Type B pancreatic cell (in vitro differentiated cells): ENCODE data around the gene RNF183. TPM values are rescaled to one million over a fixed set of nuclear protein-coding genes. Genes with fewer than 3 reads are reported as not detected.

ENCODE experiments used
- DNase-seq: peaks from one replicate; pipeline ENCODE4 v3.0.0; 2021; ENCODE audit warnings: mixed read lengths; ENCODE audit not compliant: unreplicated experiment; ENCODE audit errors: extremely low spot score
- H3K27ac Mint-ChIP-seq: 2 replicates; pipeline ENCODE4 v1.8.0; 2021; ENCODE audit warnings: mild to moderate bottlenecking, mixed read lengths
- H3K27me3 Mint-ChIP-seq: 2 replicates; pipeline ENCODE4 v1.8.0; 2021; ENCODE audit warnings: mixed read lengths
- H3K36me3 Mint-ChIP-seq: 2 replicates; pipeline ENCODE4 v1.8.0; 2021; ENCODE audit warnings: mixed read lengths
- H3K4me1 Mint-ChIP-seq: one replicate; pipeline ENCODE4 v1.8.0; 2021; ENCODE audit warnings: mixed read lengths; ENCODE audit not compliant: unreplicated experiment
- H3K4me3 Mint-ChIP-seq: 2 replicates; pipeline ENCODE4 v1.8.0; 2021; ENCODE audit warnings: mild to moderate bottlenecking, mixed read lengths
- H3K9me3 Mint-ChIP-seq: 2 replicates; pipeline ENCODE4 v1.8.0; 2021; ENCODE audit warnings: mixed read lengths
- CTCF ChIP-seq: fragments of 200-600 bp; sonication (generic); conservative IDR thresholded peaks from 2 replicates; pipeline ENCODE4 v1.5.0; 2021; ENCODE audit warnings: antibody characterized with exemption, mild to moderate bottlenecking
- total RNA-seq: library from RNA; stranded (reverse); gene quantifications from 2 replicates; pipeline ENCODE4 v1.2.1, GENCODE V29; 2021; ENCODE audit warnings: low replicate concordance

RNF183 gene
- total RNA-seq, 1 donor from 2014 or later: 0.77 TPM

- no peak overlapping the region for H3K27ac Mint-ChIP-seq
- H3K4me1 Mint-ChIP-seq: no peaks in the 10 kb centered on the region
- TF ChIP-seq CTCF: no peak
- H3K36me3 Mint-ChIP-seq: peaks cover 17% of the 10 kb centered on the region
- DNase-seq: no peak
- H3K27me3 Mint-ChIP-seq: no peaks in the 10 kb centered on the region
- H3K9me3 Mint-ChIP-seq: no peaks in the 10 kb centered on the region
- no peak overlapping the region for H3K4me3 Mint-ChIP-seq
Measured at GRCh38 chr9:113290052-113290607, 13.0 kb downstream of the RNF183 start.

- no peak for DNase-seq
- no peaks in the 10 kb centered on the region for H3K9me3 Mint-ChIP-seq
- H3K36me3 Mint-ChIP-seq: peaks cover 25% of the 10 kb centered on the region
- no peaks in the 10 kb centered on the region for H3K4me1 Mint-ChIP-seq
- H3K27me3 Mint-ChIP-seq: no peaks in the 10 kb centered on the region
- H3K4me3 Mint-ChIP-seq: no peak overlapping the region
- TF ChIP-seq CTCF: no peak
- H3K27ac Mint-ChIP-seq: no peak overlapping the region
Measured at GRCh38 chr9:113289091-113289490, 14.1 kb downstream of the RNF183 start.

- DNase-seq: no peak
- peaks cover 47% of the 10 kb centered on the region for H3K36me3 Mint-ChIP-seq
- H3K9me3 Mint-ChIP-seq: no peaks in the 10 kb centered on the region
- no peak overlapping the region for H3K27ac Mint-ChIP-seq
- peaks cover 7% of the 10 kb centered on the region for H3K4me1 Mint-ChIP-seq
- H3K27me3 Mint-ChIP-seq: no peaks in the 10 kb centered on the region
- H3K4me3 Mint-ChIP-seq: no peak overlapping the region
- TF ChIP-seq CTCF: no peak
Measured at GRCh38 chr9:113281356-113281755, 21.8 kb downstream of the RNF183 start.

GRCh38 chr9:113278840-113279239 is 24.3 kb downstream of the RNF183 start:
- Mint-ChIP-seq H3K4me3 (no peak overlapping the region), H3K27ac (no peak overlapping the region), H3K9me3 (no peaks in the 10 kb centered on the region), H3K4me1 (peaks cover 13% of the 10 kb centered on the region), H3K27me3 (no peaks in the 10 kb centered on the region), H3K36me3 (peaks cover 38% of the 10 kb centered on the region)
- no peak for DNase-seq
- TF ChIP-seq CTCF: no peak

- no peak for TF ChIP-seq CTCF
- peaks cover 13% of the 10 kb centered on the region for H3K4me1 Mint-ChIP-seq
- no peaks in the 10 kb centered on the region for H3K9me3 Mint-ChIP-seq
- no peak within 1 kb of the TSS for H3K27ac Mint-ChIP-seq
- peak; percentile 98 for DNase-seq
- H3K36me3 Mint-ChIP-seq: peaks cover 18% of the 10 kb centered on the region
- H3K27me3 Mint-ChIP-seq: no peaks in the 10 kb centered on the region
- H3K4me3 Mint-ChIP-seq: no peak within 1 kb of the TSS
Measured at GRCh38 chr9:113275157-113276131, 27.7 kb downstream of the RNF183 start, which contains the start of the genes CDC26 and PRPF4. TSS of gene CDC26 (minus strand) at chr9:113275572. CDS start at chr9:113272507, 3,065 bp downstream. TSS of gene PRPF4 (plus strand) at chr9:113275658. CDS start at chr9:113275744, 86 bp downstream.
